GM19025 (cell line): Measurements from ENCODE around the gene NOSIP.

Source experiments
- ATAC-seq: cut with Tn5 transposase; IDR thresholded peaks from one replicate; pipeline ENCODE4 v1.9.1; 2021; ENCODE audit warnings: mild to moderate bottlenecking, low read depth, moderate library complexity; ENCODE audit not compliant: unreplicated experiment

The NOSIP gene

DNA sequence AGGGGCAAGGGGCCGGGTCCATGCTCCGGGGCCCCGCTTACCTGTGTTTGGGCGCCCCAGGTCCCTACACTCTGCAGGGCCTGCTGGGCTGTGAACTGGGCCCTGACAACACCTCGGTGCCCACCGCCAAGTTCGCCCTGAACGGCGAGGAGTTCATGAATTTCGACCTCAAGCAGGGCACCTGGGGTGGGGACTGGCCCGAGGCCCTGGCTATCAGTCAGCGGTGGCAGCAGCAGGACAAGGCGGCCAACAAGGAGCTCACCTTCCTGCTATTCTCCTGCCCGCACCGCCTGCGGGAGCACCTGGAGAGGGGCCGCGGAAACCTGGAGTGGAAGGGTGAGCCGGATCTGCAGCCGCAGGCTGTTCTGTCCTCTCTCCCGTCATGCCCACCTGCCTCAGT lies 66.2 kb downstream of the NOSIP start:
- ATAC-seq, result no peak

DNA sequence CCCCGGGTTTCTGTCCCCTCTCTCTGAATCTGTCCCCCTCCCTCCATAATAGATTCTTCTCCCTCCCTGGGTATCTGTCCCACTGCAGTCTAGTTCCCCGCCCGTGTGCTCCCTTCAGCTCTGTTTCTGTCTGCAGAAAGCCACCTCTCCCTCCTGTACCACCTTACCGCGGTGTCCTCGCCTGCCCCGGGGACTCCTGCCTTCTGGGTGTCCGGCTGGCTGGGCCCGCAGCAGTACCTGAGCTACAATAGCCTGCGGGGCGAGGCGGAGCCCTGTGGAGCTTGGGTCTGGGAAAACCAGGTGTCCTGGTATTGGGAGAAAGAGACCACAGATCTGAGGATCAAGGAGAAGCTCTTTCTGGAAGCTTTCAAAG lies 66.6 kb downstream of the NOSIP start:
- no peak for ATAC-seq

DNA sequence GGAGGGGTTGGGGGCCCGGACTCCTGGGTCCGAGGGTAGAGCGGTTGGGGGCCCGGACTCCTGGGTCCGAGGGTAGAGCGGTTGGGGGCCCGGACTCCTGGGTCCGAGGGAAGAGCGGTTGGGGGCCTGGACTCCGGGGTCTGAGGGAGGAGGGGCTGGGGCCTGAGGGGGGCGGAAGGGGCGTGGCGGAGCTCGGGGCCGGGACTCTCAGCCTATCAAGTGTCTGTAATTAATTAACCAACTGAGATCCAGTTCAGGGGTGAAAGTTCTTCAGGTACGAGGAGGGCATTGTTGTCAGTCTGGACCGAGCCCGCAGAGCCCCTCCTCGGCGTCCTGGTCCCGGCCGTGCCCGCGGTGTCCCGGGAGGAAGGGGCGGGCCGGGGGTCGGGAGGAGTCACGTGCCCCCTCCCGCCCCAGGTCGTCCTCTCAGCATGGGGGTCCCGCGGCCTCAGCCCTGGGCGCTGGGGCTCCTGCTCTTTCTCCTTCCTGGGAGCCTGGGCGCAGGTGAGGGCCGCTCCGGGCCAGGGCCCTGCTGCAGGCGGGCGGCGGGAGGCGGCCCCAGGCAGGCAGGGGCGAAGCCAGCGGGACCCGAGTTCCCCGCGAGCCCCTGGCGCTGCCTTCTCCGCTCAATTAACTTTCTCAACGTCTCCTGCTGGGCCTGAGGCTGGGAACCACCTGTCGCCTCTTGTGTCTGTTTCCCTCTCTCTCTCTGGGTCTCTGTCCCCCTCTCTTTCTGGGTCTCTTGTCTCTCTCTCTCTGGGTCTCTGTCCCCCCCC lies 67.2 kb downstream of the NOSIP start:
- ATAC-seq, result no peak

DNA sequence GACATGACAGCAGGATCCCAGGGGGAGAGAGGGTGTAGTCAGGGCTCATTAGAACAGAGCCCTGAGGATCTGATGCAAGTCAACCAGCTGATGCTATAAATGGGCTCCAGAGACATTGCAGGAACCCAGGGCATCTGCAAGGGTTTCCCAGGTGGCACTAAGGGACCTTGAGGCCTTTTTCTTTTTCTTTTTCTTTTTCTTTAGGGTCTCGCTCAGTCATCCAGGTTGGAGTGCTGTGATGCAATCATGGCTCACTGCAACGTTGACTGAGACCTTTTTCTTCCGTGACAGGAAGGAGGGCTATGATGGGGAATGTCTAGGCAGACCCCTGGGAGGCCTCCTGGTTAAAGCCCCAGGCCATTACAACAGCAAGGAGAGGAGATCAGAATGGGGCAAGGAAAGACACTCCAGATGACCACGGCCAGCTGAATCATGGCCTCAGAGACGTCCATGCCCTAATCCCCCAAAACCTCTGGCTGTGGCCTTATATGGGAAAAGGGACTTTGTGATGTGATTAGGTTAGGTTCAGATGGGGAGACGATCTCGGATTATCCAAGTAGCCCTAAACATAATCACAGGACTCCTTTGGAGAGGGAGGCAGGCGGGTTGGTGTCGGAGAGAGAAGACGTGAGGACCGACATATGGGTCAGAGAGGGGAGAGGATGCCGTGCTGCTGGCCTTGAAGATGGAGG lies 72.4 kb downstream of the NOSIP start:
- ATAC-seq, result no peak

DNA sequence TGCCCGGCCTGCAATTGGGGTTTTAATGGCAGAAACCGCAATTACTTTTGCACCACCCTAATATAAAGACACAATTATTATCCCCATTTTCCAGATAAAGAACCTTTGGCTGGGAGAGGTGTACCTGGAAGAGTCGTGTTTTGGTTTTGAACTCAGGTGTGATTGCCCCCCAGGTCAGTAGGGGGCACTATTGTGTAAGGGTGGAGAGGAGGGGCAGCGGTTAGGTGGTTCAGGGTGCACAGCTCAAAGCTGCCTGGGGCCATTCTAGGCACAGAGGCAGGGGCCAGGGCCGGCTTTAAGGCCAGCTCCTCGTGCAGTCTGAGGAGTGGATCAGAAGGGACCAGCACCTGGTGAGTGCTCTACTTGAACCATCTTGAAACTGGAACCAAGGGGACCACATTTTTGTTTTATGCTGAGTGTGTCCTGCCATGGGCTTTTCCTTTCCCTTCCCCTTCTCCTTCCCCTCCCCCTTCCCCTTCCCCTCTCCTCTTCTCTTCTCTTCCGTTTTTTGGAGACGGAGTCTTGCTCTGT lies 73.7 kb downstream of the NOSIP start:
- ATAC-seq, result no peak
